Ovary (tissue), 3 donors: Measurements from ENCODE around the gene TIMP3.

Experiments
- POLR2A ChIP-seq: fragments of 450-650 bp; IDR thresholded peaks from one replicate; pipeline ENCODE4 v1.6.1; 2017; ENCODE audit warnings: antibody characterized with exemption, mild to moderate bottlenecking, moderate library complexity
- TF ChIP-seq, protein P1 (sequence below), 3 donors: fragments of 450-650 bp in 2 of 3; fragments of 200-600 bp in 1 of 3; IDR thresholded peaks; one replicate each; pipeline versions ENCODE4 v1.5.1 to v1.8.0; 2016 to 2022; ENCODE audit warnings: antibody characterized with exemption in 3 of 3, mild to moderate bottlenecking in 1 of 3
- donor health status: DM: no; HTN: no; CAD: no.

DNA sequence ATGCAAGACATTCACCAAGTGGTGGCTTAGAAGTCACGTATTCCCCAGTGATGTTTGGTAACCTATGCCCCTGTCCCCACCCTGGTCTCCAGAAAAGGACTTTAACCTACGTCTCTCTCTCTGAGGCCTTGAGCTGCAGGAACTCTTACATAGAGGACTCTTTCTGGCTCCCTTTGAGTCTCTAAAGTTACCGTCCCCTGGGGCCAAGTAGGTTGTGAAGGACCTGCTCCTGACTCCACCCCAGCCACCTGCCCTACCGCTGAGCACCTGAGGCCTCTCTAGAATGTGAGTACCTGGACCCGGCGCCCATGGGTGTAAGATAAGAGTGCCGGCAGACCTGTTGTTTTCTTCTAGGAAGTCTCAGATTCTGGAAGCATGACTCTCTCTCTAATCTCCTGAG is 95.4 kb downstream of the TIMP3 start:
- TF ChIP-seq, protein P1, sequence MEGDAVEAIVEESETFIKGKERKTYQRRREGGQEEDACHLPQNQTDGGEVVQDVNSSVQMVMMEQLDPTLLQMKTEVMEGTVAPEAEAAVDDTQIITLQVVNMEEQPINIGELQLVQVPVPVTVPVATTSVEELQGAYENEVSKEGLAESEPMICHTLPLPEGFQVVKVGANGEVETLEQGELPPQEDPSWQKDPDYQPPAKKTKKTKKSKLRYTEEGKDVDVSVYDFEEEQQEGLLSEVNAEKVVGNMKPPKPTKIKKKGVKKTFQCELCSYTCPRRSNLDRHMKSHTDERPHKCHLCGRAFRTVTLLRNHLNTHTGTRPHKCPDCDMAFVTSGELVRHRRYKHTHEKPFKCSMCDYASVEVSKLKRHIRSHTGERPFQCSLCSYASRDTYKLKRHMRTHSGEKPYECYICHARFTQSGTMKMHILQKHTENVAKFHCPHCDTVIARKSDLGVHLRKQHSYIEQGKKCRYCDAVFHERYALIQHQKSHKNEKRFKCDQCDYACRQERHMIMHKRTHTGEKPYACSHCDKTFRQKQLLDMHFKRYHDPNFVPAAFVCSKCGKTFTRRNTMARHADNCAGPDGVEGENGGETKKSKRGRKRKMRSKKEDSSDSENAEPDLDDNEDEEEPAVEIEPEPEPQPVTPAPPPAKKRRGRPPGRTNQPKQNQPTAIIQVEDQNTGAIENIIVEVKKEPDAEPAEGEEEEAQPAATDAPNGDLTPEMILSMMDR (IDR thresholded peaks at IDR 0.05): no peak
- no peak for TF ChIP-seq POLR2A
